GM21515 (cell line): ENCODE data around the gene ARMC9.

Source experiments
- ATAC-seq: cut with Tn5 transposase; IDR thresholded peaks from one replicate; pipeline ENCODE4 v1.9.1; 2021; ENCODE audit not compliant: unreplicated experiment

The ARMC9 gene

DNA sequence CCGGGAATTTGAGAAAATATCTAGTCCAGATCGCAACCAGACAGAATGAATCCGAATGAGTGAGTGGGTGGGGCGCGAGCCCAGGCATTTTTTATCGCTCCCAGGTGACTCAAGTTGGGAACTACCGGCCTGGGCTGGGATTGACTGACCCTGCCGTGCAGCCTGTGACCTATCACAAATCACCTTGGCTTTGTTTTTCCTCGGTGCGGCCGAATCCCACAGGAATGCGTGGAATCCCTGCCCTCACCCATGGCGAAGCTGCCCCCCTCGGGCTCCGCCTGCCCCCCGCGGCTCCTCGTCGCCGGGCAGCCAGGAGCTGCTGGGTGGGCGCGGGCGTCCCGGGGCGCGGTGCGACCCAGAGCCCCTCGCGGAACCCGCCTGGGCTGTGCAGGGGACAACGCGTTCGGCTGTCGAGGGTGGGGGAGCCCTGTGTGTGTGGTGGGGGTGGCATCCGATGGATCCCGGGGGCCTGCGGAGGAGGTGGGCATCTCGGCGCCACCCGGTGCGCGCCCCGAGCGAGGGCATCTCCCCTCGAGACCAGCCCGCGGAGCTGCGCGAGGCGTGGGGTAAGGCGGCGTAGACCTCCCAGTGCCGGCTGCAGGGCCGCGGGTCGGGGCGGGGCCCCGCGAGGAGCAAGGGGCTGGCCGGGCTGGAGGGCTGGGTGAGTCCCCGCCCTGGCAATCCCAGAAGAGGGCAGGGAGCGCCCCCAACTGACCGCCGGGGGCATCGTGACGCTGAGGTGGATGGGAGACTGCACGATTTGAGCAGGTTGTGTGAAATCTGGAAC is 213.6 kb downstream of the ARMC9 start:
- peak; percentile 89 for ATAC-seq

DNA sequence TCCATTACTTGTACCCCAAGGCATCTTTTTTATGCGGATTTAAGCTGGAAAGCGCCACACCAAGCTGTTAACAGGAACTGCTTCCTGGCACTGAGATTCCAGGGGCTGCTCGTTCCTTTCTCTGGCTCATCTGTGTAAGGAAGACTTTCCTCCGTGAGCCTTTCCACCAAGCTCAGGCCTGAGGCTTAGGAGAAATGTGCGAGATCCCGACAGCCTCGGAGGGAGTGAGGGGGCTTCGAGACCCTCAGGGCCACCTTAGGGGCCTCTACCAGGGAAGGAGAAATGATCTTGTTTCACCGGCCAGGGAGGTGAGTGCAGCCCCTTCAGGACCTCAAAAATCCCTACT is 214.2 kb downstream of the ARMC9 start:
- no peak for ATAC-seq

GRCh38 chr2:231413456-231413855 is 215.0 kb downstream of the ARMC9 start:
- ATAC-seq, result no peak

DNA sequence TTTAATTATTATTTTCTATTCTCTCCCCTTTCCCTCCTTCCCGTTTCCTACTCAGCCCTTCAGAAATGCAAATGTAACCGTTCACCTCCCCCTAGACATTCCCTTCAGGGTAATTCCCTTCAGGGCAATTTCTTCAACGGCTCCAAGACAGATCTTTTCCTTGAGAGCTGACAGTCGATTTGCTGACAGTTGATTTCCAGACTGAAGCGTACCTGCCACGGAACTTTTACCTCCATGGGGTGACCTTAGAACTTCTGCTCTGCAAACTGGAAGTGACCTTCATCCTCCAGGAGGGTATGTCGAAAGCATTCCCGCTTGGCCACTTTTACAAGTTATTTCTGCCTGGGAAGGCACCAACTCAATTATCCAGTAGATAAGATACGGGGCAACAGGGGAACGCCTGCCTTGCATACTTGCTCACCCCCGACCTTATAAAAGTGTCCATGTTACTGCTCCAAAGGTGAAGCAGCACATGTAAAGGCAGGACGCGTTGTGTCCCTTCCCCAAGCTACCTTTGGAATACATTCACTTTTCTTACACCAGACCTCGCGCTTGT is 215.6 kb downstream of the ARMC9 start:
- ATAC-seq, result no peak

GRCh38 chr2:231415029-231415428 is 216.6 kb downstream of the ARMC9 start:
- ATAC-seq, result no peak

DNA sequence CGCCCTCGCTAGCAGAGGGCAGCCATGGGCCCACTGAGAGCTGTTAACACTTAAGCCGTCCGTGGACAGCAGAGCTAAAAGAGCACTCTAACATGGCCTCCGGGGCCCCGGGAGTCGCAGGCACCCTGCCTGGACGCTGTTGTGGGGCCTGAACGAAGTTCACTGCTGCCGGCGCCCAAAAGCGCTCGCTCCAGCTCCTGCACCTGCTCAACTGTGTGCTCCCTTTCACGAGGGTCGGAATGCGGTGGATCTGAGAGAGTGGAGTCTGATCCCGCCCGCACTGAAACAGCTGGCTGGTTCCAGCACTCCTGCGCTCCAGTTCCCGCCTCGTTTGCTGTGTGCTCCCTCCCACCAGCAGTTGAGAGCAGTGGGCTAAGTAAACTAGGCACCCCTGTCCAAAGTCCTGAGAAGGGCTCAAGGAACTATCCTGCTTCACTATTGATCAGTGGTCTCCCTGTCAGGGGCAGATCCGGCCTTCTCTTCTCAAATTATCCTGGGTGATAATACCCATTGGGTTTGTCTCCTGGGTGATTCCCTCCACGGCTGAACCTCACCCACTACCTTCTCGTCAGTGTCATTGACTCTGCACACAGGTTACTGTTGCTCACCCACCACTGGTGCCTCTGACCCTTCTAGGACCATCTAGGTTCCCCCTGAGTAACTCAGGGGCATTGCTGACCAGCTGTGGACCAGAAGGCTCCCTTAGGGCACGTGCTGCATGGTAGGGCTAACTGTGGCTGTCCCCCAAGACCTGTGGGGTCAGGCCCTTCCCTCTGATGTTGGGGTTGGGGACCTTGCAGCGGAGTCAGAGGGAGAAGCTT is 220.6 kb downstream of the ARMC9 start:
- no peak for ATAC-seq

- no peak for ATAC-seq
Measured at GRCh38 chr2:231421051-231421580, 222.7 kb downstream of the ARMC9 start.

DNA sequence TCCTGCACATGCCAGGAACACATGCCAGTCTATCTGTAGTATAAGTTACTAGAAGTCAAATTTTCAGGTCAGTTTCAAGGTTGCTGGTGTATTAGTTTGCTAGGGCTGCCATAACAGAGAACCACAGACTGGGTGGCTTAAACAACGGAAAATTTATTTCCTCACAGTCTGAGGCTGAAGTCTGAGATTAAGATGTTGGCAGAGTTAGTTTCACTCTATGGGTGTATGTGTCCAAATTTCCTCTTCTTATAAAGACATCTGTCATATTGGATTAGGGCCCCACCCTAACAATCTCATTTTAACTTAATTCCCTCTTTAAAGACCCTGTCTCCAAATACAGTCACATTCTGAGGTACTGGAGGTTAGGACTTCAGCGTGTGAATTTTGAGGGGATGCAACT is 223.6 kb downstream of the ARMC9 start:
- ATAC-seq, result no peak

- ATAC-seq, result no peak
Measured at GRCh38 chr2:231423176-231423575, 224.7 kb downstream of the ARMC9 start.
